Activated gamma-delta T cell treated with anti-CD3 and anti-CD28 coated beads, Interleukin-2, amount 50 U/mL, for 16 hours (primary cell): ENCODE results near the gene LILRB2.
"Not testable (repeated sequence)": the region's sequence is repeated elsewhere in the genome, so short reads cannot be mapped to it uniquely, and the experiment has no call there.

Source experiments
- DNase-seq: peaks from one replicate; pipeline ENCODE4 v3.0.0-alpha.2; 2020; ENCODE audit warnings: low read depth

LILRB2 gene

DNA sequence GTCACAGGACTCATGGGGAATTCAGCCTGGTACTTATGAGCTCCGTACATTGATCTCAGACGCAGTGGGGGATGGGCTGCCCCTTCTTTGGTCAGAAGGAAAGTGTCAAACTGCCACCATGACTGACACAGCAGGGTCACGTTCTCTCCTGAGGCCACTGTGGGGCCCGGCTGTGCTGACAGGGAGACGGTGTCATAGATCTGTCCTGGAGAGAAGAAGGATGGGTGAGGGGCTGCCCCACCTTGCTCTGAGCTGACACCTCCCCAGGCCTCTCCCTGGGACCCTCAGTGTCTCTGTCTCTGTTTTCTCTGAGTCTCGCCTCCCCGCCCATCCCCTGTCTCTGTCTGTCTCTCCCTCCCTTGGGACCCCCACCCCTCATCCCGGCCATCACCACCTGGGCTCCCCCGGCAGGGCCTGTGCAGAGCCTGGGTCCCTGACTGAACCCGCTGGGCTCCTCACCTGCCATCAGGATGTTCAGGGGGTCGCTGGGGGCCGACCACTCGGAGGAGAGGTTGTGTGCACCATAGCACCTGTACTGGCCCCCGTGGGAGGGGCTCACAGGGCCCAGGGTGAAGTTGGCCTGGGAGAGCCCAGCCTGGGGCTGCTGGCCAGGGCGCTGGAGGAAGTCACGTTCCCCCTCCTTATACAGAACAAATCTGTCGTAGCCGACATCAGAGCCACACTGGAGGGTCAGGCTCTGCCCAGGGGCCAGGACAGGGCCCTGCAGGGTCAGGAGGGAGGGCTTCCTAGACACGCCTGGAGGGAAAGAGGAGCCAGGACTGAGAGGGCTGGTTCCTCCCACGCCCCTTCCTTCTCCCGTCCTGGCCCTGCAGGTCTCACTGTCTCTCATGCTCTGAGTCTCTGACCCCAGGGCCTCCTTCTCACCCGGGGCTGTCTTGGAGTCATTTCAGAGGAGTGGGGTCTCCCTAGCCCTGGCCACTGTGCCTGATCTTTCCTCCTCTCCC is 40.3 kb downstream of the LILRB2 start:
- DNase-seq, result not testable (repeated sequence)

DNA sequence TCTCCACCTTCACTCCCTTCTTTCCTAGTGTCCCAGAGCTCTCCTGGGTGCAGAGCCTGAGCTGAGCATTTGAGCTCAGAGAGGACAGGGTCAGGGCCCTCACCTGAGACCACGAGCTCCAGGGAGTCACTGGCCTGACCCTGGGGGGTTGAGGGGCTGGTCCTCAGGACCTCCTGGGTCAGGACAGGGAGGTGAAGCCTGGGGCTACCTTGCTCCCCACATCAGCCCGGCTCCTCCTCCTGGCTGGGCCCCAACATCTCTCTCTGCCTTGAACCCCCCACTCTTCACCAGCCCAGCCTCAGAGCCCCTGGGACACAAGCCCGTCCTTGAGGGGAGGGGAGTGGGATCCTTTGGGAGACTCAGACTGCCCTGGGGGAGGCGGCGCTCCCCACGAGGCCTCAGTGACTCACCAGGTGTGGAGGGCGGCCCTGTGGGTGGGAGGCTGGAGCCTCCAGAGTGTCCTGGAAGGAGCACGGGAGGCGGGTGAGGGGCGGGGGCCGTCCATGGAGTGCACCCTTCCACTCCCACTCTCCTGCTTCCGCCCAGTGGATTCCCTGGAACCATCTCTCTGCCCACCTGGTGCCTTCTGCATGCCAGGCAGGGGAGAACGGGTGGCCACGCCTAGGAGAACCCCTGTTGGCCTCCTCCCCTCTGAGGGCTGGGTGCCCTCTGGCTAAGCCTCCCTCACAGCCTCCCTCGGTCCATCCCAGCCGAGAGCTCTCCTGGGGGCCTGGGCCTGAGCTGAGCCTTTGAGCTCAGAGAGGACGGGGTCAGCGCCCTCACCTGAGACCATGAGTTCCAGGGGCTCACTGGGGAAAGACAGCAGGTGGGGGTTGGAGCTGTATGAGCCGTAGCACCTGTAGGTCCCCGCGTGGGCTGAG is 41.2 kb downstream of the LILRB2 start:
- not testable (repeated sequence) for DNase-seq

DNA sequence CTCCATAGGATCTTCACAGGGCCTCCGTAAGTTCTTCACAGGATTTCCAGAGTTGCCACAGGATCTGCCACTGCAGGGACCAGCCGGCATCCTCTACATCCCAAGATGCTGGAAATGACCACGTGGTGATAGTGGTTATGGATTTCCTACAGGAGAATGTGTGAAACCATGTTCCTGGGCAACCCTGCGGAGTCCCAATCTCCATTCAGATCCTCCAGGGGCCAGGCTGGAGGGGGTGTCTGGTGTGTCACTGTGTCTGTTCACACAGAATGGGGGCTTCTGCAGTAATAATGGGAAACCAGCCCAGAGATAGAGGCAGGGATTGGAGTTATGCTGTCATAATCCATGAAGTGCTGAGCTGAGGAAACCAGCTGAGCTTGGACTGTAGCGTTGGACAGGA is 47.0 kb downstream of the LILRB2 start:
- DNase-seq, result no peak

DNA sequence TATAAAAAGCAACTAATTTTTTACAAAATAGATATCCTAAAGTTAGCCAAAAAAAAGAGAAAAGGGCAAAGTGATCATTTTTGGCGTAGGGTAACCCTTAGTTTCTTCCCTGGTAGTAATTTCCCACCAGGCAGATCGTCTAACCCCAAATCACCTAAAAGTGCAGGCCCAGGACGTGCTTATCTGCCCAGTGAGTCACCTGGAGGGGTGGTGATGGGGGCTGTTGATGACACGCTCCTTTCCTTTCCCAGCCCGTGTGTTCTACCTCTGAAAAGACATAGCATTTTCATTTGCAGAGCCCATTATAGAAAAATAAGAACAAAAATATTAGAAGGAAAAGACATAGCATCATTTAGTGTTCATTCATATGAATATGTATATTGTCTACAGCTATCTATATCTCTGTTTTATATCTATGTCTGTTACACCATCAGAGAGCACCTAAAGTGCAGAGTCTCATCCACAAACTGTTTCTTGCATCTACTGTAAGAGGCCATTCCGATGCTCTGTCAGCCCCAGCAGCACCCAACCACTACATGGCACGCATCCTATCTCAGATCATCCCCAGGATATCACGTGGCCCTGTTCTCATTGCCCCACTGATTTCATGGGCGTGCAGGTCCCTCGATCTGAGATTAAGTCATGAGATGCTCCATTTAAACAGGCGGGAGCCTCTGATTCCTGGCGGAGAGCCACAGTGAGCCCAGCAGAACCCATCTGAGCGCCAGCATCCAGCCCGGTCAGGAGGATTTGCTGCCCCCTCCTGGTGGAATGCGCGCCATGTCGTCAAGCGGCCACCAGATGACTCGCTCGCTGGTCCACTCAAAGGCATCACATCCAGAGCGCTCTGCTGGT is 49.6 kb downstream of the LILRB2 start:
- DNase-seq, result peak; percentile 82

DNA sequence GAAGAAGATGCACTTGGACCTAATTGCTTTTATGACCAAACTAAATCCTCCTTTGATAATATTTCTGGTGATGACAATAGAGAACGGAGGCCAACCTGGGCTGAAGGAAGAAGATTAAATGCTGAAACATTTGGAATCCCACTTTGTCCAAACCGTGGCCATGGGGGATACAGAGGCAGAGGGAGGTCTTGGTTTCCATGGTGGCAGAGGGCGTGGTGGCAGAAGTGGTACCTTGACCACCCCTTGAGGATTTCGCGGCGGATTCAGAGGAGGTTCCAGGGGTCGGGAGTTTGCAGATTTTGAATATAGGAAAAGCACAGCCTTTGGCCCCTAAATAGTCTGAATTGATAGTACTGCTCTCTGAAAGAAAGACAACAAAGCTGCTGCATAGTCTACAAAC is 50.9 kb downstream of the LILRB2 start:
- no peak for DNase-seq

DNA sequence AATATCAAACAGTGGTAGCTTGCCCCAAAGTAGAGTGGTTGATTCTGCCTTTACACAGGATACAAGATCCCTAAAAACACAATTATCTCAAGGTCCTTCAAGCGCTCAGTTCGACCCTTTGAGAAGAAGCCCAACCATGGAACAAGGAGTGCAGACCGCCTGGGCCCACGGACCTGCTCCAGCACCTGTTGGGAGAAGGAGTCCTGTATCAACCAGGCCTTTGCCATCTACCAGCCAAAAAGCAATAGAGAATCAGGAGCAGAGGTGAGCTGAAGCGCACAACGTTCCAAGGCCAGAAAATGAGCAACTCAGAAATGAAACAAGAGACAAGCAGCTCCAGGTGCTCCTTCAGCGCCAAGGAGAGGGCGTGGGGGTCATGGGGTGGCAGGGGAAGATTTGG is 51.8 kb downstream of the LILRB2 start:
- DNase-seq, result no peak

DNA sequence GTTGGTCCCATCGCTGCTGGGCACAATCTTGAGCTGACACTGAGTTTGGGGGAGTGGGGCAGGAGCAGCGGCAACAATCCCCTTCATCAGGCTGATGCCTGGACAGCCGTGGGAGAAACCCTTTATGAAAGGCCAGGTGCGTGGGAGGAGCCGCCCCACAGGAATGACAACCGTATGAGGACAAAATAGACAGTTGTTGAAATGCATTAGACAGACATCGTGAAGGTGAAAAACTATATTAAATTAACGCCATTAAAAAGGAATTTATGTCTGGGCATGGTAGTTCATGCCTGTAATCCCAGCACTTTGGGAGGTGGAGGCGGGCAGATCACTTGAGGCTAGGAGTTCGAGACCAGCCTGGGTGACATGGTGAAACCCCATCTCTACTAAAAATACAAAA is 56.3 kb downstream of the LILRB2 start:
- DNase-seq, result not testable (repeated sequence)

DNA sequence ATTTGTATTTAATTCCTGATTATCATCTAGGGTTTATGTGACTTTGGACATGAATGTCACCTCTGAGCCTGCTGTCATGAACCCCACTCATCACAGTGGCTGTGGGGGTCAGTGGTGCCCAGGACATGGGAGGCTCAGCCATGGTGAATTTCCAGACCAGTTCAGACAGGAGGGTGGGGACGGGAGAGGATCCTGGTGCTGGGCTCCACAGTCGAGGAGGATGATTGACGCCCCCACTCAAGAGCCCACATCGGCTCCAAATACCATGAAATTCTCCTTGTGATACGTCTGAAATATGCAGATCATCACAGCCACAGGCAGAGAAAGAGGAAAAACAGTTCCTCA is 57.0 kb downstream of the LILRB2 start:
- DNase-seq, result not testable (repeated sequence)
